GM19397 (cell line): ENCODE results near the gene TP53TG5.

Experiments used
- ATAC-seq: cut with Tn5 transposase; IDR thresholded peaks from one replicate; pipeline ENCODE4 v1.9.1; 2021; ENCODE audit warnings: mild to moderate bottlenecking, moderate library complexity; ENCODE audit not compliant: unreplicated experiment

Gene TP53TG5

DNA sequence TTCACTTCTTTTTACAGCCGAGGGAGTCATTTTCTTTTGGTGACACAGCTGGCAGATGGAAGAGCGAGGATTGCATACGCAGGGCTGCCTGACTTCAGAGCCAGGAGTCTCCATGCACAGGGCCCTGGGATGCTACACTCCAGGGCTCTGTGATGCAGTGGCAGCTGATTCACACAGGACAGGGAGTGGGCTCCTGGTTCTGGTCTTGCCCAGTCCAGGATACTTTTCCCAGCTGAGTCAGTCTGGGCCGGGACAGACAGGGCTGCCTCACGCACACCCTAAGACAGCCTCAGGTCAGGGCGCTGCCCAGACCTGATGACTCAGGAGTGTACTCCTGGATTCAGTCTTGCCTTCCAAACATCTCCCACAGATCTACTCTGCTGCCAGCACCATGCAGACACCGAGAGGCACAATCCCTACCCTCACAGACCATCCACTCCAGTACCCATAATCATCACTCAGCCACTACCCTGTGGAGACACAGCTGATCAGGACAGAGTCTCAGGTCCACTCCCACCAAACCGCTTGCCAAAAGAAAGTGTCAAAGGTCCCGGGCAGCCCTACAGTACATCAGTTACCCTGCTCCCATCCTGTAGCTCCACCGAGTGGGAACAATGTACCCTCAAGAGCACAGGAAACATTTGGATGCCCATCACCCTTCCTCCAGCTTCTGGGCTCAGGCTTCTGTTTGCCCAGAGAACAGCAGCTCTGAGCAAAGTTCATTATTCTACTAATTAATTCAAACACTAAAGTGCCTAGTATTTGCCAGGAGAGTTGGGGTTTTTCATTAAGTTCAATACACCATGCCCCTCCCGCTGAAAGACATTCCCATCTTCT is 41.4 kb downstream of the TP53TG5 start:
- no peak for ATAC-seq

DNA sequence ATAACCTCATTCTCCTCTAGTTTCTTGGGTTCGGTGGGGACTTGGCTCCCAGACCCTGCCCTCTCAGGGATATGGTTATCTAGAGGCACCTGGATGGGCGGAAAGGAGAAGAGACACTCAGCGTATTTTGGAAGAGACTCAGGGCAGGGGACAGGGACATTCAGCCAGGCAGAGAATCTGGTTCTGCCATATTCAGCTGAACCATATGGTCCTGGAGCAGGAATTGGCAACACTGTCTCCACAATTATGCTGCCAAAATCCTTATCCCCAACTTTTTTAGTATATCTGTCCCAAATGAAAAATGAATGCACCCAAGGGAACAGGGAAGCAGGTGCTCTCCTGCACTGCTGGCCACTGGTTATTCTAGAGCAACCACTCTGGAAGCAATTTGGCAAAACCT is 47.6 kb downstream of the TP53TG5 start:
- ATAC-seq, result no peak

DNA sequence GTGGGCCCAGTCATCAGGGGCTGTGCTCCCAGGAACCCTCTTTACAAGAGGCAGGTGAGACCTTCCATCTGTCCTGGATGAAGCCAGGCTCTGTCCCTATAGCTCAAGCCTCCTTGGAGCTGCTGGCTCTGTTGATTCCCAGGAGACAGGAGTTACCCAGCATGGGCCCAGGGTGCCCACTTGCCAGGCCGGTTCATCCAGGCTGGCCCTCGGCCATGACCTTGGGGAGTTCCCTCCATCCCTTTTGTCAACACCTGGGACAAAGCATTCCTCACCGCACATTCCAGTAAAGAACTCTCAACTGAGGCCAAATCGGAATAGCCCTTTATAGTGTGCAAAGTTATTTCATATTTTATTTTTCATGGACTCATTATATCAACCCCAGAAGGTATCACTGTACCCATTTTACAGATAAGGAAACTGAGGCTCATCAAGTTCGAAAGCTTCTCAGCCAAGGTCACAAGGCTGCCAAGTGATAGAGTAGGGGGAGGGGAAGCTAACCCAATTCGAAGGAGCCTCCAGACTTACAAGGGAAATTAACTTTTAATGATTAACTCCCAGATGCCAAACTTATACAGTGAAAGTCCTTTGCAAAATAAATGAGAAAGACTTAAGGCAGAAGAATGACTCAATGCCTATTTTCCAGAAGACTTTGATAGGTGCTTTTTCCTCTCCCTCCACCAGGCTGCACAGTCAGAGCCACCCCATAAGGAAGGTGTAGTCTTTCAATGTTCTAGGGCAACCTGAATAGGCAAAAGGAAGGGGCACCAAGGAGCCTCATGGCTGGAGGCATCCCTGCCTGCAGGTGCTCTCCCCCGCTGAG is 48.4 kb downstream of the TP53TG5 start:
- no peak for ATAC-seq

DNA sequence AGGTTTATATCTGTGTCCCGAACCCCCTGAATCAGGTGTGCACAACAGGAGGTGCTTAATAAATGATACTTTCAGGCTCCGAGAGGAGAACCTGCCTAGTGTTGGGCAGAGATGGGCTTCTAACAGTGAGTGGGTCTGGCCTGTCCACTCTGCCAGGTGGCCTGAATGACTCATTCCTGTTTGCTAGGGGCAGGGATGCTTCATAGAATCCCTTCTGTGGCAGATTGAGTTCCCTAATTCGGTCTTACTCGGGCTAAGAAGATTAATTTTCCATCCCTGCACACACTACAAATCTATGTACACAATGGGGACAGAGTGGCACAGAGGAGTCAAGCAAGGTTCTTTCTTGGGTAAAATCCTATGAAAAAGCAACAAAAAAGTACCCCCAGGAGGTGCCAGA is 49.7 kb downstream of the TP53TG5 start:
- ATAC-seq, result no peak

DNA sequence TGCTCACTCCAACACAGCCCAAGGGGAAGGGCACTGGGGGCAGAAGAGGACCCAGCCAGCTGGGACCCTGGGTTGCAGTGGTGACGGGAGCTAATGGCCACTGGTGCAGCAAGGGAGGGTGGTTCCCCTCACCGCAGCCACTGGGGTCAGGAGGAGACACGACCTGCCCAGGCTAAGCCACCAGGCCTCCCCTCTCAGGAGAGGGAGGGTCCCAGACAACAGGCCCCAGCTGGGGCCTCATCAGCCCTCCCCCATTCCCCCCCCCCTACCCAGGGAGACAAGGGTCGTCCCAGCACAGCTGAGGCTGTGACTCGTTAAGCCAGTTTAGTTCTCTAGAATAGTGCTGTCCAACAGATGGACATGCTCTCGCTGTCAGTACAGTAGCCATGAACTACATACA is 52.8 kb downstream of the TP53TG5 start:
- ATAC-seq, result no peak

DNA sequence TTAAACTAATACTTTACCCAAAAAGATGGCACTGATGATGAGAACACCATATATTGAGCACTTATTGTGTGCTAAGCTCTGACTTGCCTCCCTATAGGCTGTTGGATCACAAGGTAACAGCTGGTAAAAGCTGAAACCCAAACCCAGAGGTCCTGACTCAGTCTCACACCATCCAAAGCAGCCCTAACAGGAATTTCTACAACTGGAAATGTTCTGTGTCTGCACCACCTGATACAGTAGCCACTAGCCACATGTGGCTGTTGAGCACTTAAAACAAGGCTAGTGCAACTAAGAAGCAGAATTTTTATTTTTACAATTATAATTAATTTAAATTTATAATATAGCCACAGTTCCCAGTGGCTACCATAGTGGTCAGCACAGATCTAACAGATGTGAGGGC is 54.4 kb downstream of the TP53TG5 start:
- no peak for ATAC-seq

DNA sequence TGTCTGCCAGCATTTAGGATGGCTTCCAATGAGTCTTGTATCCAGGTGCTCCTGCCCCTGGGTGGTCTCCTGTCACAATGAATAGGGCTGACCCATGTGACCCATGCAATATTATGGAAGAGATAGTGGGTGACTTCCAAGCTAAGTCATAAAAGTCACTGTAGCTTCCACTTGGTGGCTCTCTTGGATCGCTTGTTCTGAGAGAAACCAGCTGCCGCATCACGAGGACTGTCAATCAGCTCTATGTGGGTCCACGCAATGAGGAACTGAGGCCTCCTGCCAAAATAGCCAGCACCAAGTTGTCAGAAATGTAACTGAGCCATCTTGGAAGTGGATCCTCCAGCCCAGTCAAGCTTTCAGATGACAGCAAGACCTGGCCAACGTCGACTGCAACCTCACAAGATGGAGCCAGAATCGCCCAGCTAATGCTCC is 55.2 kb downstream of the TP53TG5 start:
- ATAC-seq, result no peak
